GM19468 (cell line): ENCODE measurements around the gene CD247.

ENCODE experiments used
- ATAC-seq: cut with Tn5 transposase; IDR thresholded peaks from one replicate; pipeline ENCODE4 v1.9.1; 2021; ENCODE audit warnings: mild to moderate bottlenecking, moderate library complexity, moderate number of reproducible peaks; ENCODE audit not compliant: unreplicated experiment; ENCODE audit errors: extremely low read depth

The CD247 gene

DNA sequence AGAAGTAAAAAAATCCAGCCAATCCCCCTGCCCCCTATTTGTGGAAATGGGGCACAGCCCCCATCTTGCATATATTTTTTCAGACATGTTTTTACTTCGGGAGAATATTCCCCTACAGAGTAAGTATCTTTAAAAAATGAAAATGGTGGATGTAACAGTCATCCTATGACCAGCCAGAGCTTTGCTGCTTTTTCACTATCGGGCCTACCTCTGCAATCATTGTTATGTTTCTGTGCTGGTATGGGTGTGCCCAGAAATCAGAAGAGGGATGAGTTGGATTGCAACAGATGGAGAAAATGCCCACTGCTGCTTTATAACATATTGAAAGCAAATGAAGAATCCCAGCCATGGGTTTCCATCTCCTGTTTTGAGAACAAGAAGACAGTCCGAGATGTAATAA is 2.9 kb downstream of the CD247 start:
- ATAC-seq: no peak

DNA sequence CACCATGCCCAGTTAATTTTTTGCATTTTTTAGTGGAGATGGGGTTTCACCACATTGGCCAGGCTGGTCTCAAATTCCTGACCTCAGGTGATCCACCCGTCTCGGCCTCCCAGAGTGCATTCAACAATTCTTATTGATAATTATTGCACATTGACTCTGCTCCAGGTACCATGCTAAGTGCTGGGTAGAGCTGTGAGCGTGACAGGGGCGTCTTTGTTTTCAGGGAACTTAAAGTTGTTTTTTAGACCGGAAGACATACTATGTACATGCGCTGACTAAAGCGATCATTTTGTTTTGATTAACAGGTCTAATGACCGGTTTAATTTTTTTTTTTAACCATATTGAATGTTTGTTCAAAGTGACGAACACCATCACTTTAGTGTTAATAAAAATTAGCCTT is 4.0 kb downstream of the CD247 start:
- no peak for ATAC-seq

DNA sequence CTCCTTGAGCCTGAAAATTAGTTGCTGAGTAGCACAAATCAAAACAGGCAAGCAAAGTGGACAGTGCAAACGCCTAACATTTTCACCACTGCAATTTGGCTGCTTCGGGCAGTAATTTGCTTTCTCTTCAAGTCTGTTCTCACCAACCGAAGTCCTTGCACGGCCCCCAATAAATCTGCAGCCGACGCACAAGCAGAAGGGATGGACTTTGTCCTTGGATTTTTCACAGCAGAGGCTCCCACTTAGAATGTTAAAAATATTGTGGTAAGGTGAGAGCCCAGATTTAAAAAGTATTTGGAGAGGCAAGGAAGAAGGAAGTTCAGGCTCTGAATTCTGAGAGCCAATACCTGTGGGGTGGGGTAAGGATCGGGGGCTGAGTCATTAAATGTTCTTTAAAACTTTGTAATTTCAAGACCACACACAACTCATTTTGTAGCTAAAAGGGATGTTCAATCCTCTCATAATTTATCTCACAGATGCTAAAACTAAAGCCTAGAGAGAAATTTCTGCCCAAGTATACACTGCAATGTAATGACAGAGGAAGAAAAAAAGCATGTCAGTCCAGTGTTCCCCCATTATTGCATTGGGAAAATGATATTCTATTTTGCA is 6.2 kb downstream of the CD247 start:
- ATAC-seq: no peak

DNA sequence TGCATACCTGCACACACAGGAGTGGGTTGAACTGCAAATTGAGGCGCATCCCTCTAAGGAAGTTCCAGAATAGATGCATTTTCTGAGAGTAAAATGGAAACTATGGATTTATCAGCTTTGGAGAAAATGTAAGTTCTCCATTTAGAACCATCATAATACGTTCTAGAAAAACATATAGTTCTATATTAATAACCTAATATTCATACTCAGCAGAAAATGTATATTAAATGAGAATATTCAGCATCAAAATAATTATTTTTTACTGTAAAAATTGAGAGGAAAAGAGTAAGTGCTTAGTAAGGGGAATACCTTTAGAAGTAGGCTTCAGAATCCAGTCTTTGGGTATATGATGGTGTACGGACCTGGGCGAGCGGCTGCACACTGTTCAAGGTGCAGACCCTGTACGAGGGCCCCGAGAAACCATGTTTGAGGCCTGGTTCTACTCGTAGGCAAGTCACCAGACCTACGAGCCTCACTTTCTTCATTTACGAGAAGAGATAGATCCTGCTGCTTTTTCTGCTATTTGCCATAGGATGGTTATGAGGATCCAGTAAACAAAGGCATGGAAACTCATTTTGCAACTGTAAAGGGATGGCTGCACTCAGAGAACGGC is 6.8 kb downstream of the CD247 start:
- ATAC-seq: no peak

DNA sequence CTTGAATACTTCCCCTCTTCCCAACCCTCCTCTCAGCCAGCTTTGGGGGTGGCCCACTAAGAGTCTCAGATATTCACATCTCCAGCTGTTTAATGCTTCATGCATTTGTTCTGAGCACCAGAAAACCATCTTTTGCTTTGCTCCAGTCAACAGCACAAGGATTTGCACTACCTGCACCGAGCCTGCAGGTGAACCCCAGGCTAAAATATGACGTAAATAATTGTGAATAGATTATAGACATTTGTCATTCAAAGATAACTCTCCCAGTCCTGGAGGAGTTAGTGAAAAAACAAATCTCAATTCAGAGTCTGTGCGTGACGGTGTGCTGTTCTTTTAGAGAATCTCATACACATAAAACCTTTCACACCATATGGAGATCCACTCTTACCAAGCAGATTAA is 7.4 kb downstream of the CD247 start:
- no peak for ATAC-seq

DNA sequence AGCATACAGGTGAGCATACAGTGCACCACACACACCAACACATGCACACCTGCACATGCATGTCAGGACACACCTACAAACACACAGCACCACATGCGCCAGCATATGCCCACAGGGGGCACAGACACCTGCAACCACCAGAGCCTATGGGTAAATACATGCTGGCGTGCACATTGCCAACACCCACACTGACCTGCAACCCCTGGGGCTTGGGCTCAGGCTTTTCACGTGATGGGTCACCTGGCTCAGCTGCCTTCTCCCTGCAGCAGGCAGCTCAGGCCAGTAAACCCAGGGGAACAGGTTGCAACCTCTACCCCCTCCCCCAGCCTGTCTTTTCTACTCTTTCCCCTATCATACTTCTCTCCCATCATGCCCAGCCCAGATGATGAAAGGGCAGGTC is 8.1 kb downstream of the CD247 start:
- no peak for ATAC-seq

DNA sequence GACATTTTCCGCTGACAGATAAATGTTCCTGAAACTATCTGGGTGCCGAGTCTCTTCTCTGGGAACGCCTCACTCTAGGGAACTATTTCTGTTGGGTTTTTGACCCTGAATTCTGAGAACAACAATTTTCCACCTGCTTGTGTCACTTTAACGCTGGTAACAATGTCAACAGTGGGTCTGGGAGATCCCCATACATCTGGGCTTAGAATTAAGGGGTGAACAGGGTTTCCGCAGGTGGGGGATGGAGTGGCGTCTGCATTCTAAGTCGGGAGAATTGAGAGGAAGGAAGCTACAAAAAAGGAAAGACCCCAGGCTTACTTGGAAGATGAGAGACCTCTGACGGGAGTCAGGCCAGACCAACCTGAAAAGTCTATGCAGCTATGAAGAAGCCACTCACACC is 8.7 kb downstream of the CD247 start:
- no peak for ATAC-seq

DNA sequence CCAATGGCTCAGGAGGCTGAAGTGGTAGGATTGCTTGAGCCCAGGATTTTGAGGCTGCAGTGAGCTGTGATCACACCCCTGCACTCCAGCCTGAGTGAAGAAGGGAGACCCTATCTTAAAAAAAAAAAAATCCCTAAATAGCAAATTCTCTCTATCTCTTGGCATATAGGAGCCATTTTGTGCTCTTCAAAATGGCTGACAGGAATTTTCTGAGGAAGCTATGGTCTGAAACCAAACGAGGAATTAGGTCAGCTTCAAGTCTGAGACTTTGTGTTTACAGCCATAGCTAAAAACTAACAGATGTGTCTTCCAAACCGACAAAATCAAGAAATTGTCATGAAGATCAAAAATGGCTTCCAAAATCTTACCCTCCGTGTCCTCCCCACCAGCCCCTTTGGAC is 10.6 kb downstream of the CD247 start:
- no peak for ATAC-seq

DNA sequence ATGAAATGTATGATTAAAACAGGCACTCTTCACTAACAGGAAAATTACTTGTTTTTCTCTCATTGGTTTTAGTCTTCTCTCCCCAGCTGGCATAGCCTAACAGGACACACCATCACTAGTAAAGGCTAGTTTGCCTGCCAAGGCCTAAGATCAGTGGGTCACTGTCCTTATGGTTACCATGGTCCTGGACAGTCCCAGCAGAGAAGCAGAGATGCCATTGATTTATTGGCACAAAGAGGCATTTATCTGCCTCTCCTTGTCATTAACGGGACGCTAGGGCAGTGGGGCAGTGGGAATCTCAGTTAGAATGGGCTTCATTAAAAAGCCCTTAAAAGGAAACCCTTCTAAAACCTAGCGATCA is 13.9 kb downstream of the CD247 start:
- ATAC-seq: no peak

DNA sequence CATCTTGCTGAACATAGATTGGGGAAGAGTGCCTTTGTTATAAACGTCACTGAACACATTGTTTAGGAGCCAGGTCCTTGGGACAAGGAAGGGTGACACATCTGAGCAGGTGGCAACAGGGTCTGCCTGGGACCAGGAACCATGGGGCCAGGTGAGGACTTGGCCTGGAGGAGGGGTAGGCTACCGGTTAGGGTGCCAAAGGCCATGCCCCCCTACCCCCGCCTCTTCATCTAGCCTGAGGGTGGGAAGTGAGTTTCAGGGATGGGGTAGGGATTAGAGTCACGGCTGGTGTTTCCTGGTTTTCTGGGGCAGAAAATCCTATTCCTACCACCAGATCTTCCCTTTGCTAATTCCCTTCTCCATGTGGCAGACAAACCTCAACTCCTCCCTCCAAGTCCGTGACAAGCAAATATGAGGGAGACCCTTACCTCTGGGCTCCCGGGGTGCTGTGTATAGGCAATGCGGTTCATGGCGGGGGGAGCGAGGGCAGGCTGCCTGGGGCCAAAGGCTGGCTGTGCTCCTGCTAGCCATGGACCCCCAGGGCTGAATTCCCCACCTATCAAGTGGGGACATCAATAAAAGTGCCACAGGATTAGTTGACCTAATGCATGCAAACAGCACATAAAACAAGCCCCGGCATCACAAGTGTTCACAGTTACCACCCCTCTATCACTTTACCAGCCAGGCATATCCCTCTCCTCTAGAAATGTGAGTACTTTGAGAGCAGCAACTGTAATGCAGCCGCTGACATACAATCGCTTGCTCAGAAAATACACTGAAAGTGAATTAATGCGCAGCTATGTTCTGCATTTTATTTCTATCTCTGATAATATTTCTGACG is 14.5 kb downstream of the CD247 start:
- ATAC-seq: no peak

DNA sequence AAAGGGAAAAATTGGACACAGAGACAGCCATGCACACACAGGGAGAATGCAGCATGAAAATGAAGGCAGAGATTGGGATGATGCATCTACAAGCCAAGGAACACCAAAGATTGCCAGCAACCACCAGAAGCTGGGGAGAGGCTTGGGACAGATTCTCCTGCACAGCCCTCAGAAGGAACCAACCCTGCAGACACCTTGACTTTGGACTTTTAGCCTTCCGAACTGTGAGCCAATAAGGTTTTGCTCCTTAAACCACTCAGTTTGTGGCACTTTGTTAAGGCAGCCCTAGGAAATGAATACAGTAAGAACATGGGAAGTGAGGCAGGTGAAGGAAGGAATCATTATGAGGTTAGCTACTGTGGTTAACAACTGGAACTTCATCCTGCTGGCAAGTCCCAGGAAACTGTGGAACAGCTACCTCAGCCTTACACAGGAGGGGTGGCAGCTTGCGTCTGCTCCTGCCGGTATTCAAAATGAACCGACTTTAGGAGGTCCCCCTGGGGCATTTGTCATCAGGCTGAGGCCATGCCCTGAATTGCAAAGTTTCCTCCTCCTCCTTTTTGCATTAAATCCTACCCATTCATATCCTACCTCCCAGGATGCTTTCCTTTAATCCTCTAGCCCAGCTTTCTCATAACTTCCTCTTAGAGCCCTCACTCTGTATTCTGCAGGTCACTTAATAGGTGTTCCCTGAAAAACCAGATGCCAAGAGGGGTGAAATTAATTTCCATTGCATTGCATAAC is 15.4 kb downstream of the CD247 start:
- no peak for ATAC-seq

DNA sequence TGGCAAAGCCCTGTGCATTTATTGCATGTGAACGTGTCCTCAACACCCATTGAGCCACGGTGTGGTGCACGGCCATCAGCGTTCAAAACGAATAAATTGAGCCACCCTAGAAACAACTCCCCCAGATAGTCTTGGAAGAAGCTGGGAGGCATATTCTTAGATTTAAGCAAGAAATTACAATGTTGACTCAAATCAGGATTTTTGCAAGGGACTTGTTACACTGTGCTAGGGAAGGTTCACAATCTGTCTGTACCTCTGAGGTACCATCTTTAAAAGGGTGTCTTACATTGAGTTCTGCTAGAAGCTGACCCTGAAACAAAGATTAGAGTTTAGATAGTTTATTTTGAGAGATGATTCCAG is 16.2 kb downstream of the CD247 start:
- no peak for ATAC-seq

DNA sequence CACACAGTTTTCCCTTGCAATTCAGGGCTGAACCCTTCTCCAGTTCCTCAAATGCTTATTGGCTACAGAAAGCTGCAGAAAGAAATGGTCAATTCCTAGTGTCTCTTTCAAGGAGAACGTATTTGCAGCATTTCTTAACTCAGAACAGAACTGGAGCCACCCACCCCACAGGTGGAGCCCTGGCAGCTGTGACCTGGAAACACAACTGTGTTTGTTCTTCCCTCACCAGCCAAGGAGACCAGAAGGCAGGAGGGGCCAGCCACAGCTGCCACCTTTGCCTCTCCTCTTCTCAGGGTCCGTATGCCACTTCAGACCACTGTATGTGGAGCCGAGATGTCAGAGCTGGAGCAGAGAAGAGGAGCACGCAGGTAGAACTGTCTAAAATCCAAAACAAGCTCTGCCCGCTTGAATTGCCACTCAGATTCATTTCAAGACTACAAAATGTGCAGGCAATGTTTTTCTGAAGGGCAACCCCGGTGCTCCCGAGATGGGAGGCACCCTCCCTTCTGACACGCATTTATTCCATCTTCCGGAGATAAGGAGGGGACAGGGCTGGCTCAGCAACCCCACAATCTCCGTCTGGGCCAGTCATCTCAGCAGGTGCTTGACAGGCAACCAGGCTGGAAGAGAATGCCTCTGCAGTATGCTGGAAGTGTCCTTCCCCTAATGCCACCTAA is 16.7 kb downstream of the CD247 start:
- ATAC-seq: no peak

DNA sequence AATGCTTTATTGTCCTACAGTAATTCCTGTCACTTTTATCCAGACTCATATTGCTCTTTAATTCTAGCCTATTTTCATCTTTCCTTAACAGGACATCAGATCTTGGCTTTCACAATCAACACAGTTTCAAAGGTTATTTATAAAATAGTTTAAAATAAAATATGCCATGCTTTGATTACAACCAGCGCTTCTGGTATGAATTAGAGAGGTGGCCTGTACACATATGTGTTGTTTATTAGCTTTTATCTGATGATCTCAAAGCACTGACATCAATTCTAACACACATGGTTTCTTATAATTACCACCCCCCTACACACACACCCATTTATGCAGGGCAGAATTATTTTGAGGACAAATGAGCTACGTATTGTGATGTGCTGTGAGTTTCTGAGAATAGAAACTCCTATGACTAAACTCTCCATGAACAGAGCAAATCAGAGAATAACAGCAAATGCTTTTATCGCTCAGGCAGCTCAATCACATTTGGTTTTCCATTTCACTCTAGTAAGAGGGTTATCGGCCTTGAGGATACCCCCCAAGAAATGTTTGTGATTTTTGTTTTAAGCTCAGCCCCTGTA is 18.0 kb downstream of the CD247 start:
- no peak for ATAC-seq

DNA sequence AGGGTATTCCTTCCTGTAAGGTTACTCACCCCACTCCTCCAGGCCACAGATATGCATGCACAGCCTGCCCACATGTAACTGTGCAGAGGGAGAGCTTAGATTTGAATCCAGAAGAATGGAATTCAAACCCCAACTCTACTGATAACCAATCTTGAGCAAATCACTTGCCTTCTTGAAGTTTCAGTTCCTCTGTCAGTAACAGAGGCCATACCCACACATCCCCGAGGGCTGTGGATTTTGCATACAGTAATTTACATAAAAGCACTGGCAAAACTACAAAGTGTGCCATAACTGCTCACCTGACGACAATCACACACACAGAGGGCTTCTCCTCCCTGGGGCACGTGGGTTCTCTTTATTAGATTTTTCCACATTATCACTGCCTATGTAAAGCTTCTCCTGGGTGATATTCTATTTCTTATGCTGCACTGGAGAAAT is 18.6 kb downstream of the CD247 start:
- ATAC-seq: peak; percentile 95

DNA sequence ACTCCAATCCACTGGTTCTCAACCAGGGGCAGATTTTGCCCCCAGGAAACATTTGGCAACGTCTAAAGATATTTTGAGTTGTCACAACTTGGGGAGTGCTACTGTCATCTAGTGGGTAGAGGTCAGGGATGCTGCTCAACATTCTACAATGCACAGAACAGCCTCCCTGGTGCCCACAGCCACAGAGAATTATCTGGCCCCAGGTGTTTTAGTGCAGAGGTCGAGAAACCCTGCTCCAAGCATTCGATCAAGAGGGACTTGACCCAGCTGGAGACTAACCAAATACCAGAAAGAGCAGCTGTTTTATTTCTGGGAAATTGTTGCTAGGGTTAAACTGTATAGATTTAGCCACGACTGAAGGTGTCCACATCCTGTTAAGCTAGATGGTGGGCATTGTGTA is 19.2 kb downstream of the CD247 start:
- ATAC-seq: no peak

DNA sequence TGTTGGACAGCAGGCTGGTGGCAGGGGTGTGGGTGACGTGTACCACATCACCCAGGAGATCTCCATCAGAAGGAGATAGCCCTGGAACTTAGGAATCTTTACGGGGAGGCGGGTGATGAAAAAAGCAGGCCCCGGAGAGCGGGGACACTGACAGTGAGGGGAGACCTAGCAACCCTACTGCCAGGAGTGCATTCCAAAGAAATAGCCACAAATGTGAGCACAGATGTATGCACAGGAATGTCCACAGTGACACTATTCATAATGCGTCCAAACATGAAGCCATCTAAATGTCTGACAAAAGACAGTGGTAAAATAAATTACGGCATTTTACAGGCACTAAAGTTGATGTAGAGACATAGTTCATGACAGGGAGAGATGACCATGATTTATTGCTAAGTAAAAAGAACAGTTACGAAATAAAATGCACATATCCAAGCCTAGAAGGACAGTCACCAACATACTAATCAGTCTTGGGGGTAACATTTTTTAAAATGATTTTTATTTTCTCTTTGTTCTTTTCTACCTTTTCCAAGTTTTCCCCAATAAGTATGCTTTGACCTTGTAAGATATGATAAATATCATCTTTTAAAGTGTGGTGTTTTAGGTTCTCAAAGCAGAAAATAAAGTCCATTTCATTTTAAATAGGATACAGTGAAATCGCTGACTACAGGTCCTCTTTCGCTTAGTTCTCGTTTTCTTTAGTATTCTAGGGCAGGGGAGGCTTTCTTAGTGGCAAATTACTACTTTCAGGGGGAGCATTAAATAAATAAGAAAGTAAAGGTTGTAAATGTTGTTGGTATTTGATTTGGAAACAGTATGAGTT is 21.3 kb downstream of the CD247 start:
- ATAC-seq: no peak

DNA sequence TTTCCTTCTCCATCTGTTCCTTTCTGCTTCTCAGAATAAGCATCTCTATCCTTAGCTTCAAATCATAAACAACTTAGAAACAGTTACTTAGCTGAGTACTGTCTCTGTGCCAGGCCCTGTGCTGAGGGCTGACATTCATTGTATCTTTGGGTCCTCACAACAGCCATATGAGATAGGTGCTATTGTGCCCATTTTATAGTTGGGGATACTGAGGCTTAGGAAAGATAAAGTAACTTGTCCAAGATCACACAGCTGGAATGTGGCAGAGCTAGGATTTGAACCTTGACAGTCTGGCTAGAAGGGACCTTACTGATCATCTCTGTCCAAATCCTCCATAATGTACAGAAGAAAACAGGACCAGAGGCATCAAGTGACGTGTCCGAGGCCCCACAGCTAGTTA is 25.0 kb downstream of the CD247 start:
- no peak for ATAC-seq

DNA sequence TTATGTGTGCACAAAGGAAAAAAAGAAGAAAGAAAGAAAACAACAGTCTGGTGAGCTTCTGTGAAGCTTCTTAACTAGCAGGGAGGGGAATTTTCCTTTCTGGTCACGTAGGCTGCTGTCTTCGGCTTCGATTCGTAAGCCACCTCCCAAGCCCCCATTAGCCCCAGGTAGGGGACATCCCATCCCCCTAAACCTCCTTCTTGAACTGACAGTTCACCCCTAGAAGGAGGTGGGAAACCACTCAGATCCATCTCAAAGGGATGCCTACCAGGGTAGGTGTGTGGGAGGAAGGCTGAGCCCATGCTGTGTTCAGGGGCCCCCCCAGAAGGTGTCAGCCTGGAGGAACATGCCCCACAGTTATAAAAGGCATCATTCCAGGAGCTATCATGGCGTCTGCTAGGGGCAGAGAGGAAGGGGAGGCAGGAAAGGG is 25.8 kb downstream of the CD247 start:
- no peak for ATAC-seq
